Left lobe of liver (tissue), 2 donors: Measurements from ENCODE around the gene LGALS9B. TPM values are rescaled to one million over a fixed set of nuclear protein-coding genes. Genes with fewer than 3 reads are reported as not detected.
"Not testable (repeated sequence)": the region's sequence is repeated elsewhere in the genome, so short reads cannot be mapped to it uniquely, and the experiment has no call there.

ENCODE experiments used
- ATAC-seq: fragments of 200-7000 bp; cut with Tn5 transposase; one replicate; pipeline ENCODE4 v1.9.1; 2020; ENCODE audit warnings: mild to moderate bottlenecking, moderate library complexity
- DNase-seq: peaks from one replicate; pipeline ENCODE4 v3.0.0-alpha.2; 2020; ENCODE audit warnings: low spot score
- total RNA-seq: library from RNA; stranded (reverse); gene quantifications from one replicate; pipeline ENCODE4 v1.2.1, GENCODE V29; 2021
- donor health status: DM: no; HTN: no; CAD: no; lungs with moderate emphysema.
- donor health status: DM: no; HTN: yes; CAD: no.

The LGALS9B gene
- total RNA-seq, 1 donor from 2014 or later = not detected

DNA sequence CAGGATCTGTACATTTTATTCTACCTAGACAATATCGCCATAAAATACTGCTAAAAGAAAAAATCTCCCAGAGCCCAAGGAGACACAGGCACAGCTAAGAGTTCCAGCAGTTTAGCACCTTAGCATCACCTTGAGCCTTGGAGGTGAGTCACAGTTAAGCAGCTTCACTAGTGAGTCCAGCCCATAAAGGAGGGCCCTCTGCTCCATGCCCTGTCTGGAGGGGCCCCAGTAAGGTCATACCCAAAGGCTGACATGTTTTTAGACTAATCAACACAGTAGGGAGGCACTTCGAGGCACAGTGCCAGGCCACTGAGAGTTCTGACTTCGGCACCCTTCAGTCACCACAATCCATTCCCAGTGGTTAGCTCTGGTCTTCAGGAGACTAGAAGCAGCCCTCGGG, 2.6 kb upstream of the LGALS9B start:
- DNase-seq, ATAC-seq: not testable (repeated sequence)

DNA sequence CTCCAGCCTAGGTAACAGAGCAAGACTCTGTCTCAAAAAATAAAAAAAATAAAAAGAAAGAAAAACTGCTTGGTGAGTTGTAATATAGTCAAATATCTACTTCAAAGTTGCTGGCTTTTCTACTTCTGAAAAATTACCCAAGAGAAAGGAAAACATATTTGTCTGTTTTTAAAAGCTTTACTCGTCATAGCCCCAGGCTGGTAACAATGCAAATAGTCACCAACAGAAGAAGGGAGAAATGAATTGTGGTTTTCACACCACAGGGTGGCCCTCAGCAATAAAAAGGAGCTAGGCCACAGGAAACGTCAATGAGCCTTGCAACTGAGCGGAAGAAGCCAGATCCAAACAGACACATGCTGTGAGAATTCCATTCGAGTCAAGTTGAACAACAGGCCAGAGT, 1.8 kb upstream of the LGALS9B start:
- not testable (repeated sequence) for ATAC-seq

DNA sequence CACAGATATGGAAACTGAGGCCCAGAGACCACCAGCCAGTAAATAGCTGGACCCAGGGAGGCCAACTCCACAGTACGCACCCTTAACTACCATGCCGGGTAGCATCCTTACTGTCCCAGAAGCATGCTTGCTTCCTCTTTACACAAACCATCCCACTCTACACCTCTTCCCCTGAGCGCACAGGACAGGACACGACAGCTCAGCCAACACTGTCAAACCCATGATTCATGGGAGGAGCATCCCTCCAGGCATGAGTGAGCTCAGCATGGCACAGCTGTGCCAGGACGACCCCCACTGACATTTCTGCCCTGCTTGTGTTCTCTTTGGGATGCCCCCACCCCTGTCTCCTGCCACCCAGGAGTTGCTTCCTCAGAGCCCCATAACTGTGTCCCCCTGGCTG, 340 bp downstream of the LGALS9B start:
- DNase-seq, ATAC-seq: not testable (repeated sequence)

More for the DNA sequence above, 1.8 kb upstream of the LGALS9B start:
- DNase-seq = not testable (repeated sequence)

DNA sequence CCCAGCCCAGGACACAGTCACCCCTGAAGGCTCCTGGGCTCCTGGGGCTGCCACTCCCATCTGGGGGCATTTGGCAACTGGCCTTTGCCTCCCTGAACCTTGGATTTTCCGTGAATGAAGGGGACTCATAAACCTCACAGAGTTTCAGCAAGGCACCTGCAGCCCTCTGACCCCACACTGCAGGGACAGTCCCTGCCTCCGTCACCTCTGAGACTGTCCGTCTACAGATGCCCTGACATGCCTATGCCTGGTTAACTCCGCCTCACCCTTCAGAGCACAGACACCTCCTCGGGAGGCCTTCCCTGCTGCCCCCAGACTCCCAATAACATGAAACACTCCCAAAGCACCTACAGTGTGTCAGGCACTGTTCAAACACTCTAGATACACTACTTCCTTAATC, 786 bp downstream of the LGALS9B start:
- not testable (repeated sequence) for ATAC-seq, DNase-seq

DNA sequence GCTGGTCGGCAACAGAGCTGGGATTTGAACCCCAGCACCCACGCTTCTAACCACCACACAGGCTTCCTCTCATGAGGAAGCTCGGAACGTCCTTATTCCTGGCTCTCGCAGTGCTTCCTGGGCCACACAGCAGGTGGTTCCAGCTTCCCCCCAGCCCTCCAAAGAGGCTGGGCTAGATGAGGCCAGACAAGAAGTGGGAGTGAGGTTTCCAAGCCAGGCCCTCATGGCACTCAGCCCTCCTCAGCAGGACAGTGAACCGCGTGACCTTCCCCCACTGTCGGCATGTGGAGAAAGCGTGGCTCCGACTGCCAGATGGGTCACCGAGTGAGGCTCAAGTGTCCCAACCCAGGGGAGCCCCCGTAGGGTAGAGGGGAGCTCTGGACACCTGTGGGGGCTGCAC, 1.8 kb downstream of the LGALS9B start:
- DNase-seq = not testable (repeated sequence)
- ATAC-seq = peak; percentile 62

DNA sequence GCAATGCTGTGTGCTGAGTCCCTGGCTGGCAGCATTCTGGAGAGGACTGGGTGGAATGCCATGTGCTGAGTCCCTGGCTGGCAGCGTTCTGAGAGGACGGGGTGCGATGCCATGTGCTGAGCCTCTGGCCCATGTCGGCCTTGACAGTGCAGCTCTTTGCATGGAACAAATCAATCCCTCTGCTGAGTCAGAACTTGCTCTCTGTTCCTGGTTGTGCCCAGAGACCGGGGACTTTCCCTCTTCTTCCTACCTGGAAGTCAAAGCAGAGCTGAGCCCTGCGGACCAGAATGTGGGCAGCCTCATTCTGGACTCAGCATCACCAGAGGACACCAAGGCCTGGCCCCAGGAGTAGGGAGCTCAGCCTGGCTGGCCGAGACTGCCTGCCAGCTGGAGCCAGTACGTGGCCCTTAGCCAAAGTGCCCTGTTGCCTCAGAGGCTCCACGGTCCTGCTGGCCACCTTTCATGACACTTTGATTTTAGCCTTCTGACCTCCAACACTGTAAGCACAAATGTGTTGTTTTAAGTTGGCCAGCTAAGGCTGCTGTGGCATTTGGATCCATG, 2.4 kb downstream of the LGALS9B start:
- peak; percentile 86 for ATAC-seq
- DNase-seq = not testable (repeated sequence)

DNA sequence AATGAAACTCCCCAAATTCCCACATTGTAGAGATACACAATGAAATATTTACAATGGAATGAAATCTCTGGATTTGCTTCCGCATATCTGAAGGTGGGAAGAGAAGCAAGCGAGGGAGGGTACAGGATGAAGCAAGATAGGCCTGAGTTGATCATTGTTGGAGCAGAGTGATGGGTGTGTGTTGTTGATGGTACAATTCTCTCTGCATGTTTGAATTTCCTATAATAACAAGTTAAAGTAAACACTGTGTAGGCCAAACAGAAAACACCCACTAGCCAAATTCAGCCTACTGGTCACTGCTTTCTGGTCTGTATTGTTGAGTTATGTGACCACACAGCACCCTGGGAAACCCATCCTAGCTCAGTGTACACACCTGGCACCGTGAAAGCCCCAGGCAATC, 5.2 kb downstream of the LGALS9B start:
- ATAC-seq, DNase-seq: not testable (repeated sequence)

DNA sequence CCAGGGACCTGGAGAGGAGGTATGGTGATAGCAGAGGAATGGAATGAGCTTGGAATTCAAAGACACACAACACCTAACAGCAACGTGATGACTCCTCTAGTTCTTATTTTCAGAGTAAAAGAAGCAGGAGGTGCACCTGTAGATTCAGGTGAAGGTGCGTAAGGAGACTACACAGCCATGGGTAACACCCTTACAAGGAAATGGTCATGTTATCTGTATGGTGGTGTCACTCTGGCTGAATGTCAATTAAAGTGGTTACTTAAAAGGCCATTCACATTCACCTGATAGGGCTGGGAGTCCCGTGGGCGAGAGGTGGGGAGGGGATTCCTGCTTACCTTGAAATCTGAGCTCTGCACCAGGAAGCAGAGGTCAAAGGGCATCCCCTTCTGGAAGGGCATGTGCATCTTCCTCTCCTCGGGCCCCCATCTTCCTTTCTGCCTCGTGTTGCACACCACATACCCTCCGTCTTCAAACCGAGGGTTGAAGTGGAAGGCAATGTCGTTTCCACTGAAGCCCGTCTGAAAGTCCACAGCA, 9.4 kb downstream of the LGALS9B start:
- ATAC-seq, DNase-seq: not testable (repeated sequence)

DNA sequence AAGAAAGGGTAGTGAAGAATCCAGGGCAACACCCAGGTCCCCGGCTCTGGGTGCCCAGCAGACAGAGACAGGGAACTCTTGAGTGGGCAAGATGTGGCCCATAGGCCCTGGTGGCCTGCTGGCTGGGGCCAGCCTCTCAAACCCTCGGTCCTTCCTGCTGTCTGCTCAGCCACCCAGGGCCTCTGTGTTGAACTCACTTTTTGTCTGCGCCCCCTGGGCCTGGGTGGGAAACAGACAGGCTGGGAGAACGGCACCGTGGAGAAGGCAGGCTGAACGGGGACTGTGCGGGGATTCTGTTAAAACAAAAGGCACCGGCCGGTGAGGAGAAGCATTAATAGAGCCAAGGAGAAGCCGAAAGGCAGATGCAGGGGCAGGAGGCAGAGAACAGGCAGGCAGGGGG, 12.2 kb downstream of the LGALS9B start:
- ATAC-seq, DNase-seq: not testable (repeated sequence)

DNA sequence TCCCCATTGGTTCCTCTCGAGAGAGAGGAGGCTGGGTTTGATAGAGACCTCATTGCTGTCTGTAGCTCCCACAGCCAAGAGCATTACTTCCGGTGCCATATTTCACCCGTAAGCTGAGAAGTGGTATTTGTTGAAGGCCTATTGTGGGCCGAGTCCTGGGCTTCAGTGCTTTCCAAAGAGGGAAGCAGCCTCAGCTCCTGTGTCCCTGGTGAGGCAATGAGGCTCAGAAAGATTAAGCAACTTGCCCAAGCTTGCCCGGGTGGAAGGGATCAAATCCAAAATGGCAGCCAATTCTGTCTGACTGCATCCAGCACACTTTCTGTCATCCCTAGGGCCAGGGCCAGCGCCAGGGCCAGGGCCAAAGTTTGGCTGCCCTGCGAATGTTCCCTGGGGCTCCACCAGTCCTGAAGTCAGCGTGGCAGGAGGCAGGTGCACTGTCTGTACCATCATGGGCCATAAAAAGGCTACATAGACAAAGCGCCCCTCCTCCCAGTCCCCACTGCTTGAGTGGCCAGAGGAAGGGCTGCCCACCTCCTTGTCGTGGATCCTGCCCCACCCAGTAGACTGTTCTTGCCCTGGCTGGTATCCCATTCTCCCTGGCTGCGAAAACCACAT, 13.4 kb downstream of the LGALS9B start:
- not testable (repeated sequence) for DNase-seq, ATAC-seq

DNA sequence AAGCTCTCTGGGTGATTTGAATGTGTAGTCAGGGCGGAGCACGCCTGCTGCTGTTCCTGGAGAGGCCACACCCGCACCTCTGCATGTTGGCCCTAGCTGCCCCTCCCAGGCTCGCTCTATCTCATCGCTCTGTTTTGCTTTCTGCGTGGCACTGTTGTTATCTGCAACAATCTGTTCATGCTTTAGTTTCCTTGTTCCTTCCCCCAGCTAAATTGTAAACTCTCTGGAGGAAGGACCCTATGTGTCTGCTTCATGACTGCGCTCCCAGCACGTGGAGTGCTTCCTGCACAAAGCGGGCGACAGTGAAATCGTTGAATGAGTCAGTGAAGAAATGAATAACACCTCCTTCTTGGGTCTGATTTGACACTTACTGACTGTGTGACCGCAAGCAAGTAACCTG, 16.5 kb downstream of the LGALS9B start:
- ATAC-seq, DNase-seq: not testable (repeated sequence)

DNA sequence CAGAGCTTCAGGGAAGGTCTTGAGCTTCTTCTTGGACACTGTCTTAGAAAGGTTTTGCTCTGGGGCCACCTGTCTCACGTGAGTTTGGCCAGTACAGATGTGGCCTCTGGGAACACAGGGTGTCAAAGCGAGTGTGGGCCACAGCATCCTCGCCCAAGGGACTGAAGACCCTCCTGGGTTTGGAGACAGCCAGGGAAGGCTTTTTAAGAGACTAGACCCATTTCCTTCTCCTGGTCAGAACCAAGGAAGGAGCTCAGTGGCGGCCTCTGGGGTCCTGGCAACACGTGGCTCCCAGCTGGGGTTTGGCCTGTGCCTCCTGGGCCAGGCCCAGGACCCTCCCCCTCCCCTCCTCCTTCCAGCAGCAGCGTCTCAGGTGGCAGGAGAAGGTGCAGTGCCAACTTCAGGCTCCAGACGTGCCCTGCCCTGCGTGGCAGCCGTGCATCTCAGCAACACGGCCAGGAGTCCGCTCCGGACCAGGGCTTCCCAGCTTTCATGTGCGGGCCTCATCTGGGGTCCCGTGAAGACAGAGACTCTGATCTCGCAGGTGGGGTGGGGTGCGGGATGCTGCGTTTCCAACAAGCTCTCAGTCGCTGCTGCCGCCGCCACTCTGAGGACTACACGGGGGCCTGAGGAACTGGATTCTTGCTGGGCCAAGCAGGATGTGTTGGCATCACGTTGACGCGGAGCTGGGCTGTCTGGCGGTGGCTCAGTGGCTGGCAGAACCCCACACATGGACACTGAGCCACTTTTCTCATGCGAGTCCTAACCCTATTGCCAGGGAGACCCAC, 19.6 kb downstream of the LGALS9B start:
- DNase-seq, ATAC-seq: not testable (repeated sequence)

DNA sequence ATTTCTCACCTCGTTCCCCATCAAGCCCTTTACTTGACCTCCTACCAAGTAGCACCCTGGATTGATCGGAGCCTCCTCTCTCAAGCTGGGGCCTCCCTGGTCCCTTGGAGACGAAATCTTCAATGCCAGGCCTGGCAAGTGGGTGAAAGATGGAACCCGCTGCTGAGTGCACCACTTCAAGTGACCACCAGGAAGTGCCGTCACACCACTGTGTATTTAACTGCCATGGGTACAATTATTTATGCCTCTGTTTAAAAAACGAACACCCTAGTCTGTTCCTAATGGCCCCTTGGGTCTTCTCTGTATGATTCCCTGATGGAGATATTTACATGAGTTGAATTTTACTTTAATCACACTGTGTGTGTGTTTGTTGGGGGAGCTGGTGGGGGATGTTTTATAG, 20.4 kb downstream of the LGALS9B start:
- not testable (repeated sequence) for DNase-seq
- peak; percentile 55 for ATAC-seq

DNA sequence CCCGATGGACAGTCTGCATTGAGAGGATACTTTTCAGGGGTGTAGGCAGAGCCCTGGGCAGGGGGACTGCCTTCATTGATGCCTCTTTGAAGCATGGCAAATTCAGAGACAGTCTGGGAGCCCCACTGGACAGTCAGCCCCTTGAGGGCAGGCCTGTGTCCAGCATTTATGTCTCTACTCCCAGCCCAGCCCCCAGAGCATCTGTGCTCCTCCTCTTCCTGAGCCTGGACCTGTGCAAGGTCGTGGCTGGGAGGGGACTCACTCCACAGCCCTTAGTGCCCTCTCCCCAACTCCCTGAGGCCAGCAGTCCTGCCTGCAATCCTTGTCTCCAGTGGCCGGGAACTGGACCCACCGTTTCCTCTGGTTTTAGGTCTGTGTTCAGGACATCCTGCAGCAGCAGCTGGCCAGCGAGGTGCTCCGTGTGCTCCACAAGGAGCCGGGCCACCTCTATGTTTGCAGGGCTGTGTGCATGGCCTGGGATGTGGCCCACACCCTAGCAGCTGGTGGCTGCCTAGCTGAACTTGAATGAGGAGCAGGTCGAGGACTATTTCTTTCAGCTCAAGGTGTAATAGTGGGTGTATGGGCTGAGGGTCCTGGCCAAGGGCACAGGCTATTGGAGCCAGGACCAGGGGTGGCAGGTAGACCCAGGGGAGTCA, 22.6 kb downstream of the LGALS9B start:
- not testable (repeated sequence) for ATAC-seq, DNase-seq

DNA sequence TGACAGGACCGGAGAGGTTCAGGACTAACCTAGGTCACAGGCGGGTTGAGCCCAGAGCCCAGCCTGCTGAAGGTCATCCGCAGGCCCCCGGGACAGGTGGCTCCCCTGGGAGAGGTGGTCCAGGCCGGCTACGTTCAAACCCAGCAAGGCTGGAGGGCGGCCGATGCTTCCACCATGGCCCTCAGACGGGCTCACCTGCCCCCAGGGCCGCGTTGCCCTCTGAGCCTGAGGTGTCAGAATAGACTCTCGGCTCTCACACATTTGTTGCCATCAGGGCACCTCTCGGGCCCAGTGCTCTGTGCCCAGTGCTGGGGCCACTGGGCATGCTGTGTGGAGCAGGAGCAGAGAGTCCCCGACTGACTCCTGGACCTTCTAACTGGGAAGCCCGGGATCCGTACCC, 23.2 kb downstream of the LGALS9B start:
- not testable (repeated sequence) for ATAC-seq, DNase-seq

DNA sequence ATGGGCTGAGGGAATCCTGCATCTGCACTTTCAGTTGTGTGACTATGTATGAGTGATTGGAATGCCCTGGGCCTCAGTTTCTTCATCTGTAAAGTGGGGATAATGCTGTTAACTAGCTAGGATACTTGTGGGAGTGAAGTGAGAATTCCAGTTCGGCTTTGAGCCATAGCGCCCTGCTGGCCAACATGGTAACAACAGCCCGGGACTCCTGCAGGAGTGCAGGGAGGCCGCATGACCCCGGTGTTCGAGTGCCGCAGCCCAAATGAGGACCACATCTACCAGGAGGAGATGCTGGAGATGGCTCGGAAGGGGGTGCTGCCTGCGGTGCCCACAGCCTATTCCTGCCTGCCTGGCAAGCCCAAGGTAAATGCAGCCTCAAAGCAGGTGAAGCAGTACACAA, 23.7 kb downstream of the LGALS9B start:
- ATAC-seq = peak; percentile 49
- not testable (repeated sequence) for DNase-seq

DNA sequence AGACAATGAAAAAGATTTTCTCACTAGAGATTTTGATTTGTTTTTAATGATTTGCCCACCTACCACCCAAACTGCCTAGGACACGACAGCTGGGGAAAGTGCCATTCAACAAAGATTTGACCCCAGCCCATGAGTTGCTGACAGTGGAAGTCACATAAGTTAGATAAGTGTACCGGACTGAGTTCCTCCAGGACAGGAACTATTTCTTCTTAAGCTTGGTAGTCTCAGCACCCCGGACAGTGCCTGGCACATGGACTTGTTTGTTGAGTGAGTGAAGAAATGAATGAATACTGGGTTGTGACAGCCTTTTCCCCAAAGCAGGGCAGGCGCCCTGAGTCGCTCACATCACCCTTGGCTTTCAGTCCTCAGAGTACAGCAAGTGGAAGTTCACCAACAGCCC, 26.7 kb downstream of the LGALS9B start:
- not testable (repeated sequence) for DNase-seq, ATAC-seq

DNA sequence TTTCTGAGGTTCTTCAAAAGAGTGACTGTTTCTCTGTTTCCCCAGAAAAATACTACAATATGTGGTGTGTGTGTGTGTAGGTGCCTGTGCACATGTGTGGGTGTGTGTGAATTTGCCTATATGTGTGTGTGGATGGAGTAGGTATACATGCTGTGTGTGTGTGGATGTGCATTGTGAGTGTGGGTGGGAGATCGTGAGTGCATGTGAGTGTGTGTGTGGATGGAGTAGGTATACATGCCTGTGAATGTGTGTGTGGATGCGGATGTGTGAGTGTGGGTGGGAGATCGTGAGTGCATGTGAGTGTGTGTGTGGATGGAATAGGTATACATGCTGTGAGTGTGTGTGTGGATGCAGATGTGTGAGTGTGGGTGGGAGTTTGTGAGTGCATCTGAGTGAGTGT, 32.2 kb downstream of the LGALS9B start:
- not testable (repeated sequence) for DNase-seq, ATAC-seq

DNA sequence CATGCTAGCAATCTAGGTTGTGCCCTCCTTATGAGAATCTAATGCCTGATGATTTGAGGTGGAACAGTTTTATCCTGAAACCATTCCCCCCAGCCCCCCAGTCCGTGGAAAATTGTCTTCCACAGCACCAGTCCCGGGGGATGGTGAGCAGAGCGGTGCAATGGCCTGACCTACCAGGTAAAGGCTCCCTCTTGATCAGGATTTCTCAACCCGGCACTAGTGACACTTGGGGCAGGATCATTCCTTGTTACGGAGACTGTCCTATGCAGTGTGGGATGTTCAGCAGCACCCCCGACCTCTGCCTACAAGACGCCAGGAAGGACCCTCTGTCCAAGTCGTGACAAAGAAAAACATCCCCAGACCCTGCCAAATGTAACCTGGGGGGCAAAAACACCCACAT, 34.0 kb downstream of the LGALS9B start:
- not testable (repeated sequence) for ATAC-seq, DNase-seq

DNA sequence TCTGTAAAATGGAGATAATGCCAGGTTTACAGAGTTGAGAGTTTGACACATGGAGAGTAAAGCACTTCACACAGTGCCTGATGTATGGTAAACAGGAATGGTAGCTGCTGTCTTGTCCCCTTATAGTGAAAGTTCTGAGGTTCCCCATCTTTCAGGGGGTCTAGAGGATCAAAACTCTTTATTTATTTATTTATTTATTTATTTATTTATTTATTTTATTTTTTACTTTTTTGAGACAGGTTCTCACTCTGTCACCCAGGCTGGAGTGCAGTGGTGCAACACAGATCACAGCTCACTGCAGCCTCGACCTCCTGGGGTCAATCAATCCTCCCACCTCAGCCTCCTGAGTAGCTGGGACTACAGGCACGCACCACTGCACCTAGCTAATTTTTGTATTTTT, 40.1 kb downstream of the LGALS9B start:
- DNase-seq, ATAC-seq: not testable (repeated sequence)

DNA sequence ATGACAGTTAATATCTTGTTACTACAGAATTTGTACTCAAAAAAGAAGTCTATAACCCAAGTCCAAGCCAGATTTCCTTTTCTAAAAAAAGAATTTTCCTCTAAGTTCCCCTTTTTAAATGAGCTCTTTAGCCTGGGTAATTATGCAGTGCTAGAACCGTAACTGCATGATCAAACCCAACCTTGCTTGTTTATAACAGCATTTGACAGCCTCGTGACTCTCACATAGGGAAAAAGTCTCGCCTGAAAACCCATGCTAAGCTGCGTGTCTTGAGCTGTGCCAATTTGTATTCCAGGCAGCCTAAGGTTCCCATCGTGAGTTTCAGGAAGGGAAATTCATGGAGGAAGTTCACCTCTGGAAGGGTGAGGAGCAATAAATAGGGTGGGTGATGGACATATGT, 44.5 kb downstream of the LGALS9B start:
- ATAC-seq, DNase-seq: not testable (repeated sequence)
